ENCODE results near the gene CELSR3. TPM values are rescaled to one million over a fixed set of nuclear protein-coding genes. Genes with fewer than 3 reads are reported as not detected.
A peak's percentile ranks its signal among the peaks of the same experiment; 100 is the strongest.

Gene CELSR3
- total and polyA plus RNA-seq, 7 experiments from 2014 or later = 0.17 to 8.7 (median 3.4) TPM

GRCh38 chr3:48679411-48680391 lies 17.0 kb upstream of the CELSR3 start:
- Histone ChIP-seq H3K9me3 (ENCODE audit: control insufficient read depth in 2 of 3, low read length in 3 of 3) (no peaks in the 10 kb centered on the region), H3K4me1 (ENCODE audit: control insufficient read depth in 2 of 2, insufficient read depth in 2 of 2, low read length in 2 of 2) (peaks cover 3 to 15% of the 10 kb centered on the region in 2 donors), H3K36me3 (ENCODE audit: control insufficient read depth in 2 of 3, insufficient read depth in 3 of 3, low read length in 3 of 3) (peaks cover 7 to 53% (median 10%) of the 10 kb centered on the region in 3 experiments), H3K27ac (ENCODE audit: low read depth, low read length) (no peak overlapping the region), H3K27me3 (ENCODE audit: control insufficient read depth in 2 of 2, insufficient read depth in 2 of 2, low read length in 2 of 2) (no peaks in the 10 kb centered on the region), H3K4me3 (ENCODE audit: low read length) (no peak overlapping the region)
- no peaks in the 10 kb centered on the region for H3K9me3 Mint-ChIP-seq
- no peak overlapping the region for H3K27ac Mint-ChIP-seq
- no peaks in the 10 kb centered on the region for H3K27me3 Mint-ChIP-seq
- peaks cover 8 to 25% (median 17%) of the 10 kb centered on the region in 5 donors for H3K36me3 Mint-ChIP-seq
- CTCF ChIA-PET = no interaction called here
- intact Hi-C loops (cut with micrococcal nuclease) = loop anchor here (10.0 kb wide), 3 partner anchors 215 to 795 kb away; partner anchors contain the start of genes DAG1 (in 1 of the 2), QRICH1 (in 1 of the 2) and SLC25A20 (in 1 of the 2)
- H3K4me1 Mint-ChIP-seq = peaks cover 23 to 42% (median 33%) of the 10 kb centered on the region in 7 donors
- peak; percentile 46 for ATAC-seq
- H3K4me3 Mint-ChIP-seq = no peak overlapping the region
- DNase-seq = no peak
- POLR2A ChIA-PET = no interaction called here

GRCh38 chr3:48678566-48679380 lies 16.1 kb upstream of the CELSR3 start:
- H3K27me3 Mint-ChIP-seq = no peaks in the 10 kb centered on the region
- intact Hi-C loops (cut with micrococcal nuclease) = no loop called here
- H3K36me3 Mint-ChIP-seq = peaks cover 8 to 25% (median 17%) of the 10 kb centered on the region in 5 donors
- no peak overlapping the region for H3K4me3 Mint-ChIP-seq
- peaks cover 0 to 6% of the 10 kb centered on the region in 2 donors for H3K4me1 ChIP-seq (ENCODE audit: control insufficient read depth in 2 of 2, insufficient read depth in 2 of 2, low read length in 2 of 2)
- ChIA-PET POLR2A (no interaction called here), CTCF (no interaction called here)
- H3K4me1 Mint-ChIP-seq = peaks cover 14 to 33% (median 25%) of the 10 kb centered on the region in 7 donors
- H3K9me3 Mint-ChIP-seq = no peaks in the 10 kb centered on the region
- H3K36me3 ChIP-seq (ENCODE audit: control insufficient read depth in 2 of 3, insufficient read depth in 3 of 3, low read length in 3 of 3) = peaks cover 7 to 59% (median 10%) of the 10 kb centered on the region in 3 experiments
- H3K9me3 ChIP-seq (ENCODE audit: control insufficient read depth in 2 of 3, low read length in 3 of 3) = no peaks in the 10 kb centered on the region
- DNase-seq = no peak
- no peak for ATAC-seq
- H3K27ac ChIP-seq (ENCODE audit: low read depth, low read length) = no peak overlapping the region
- H3K27ac Mint-ChIP-seq = no peak overlapping the region
- H3K4me3 ChIP-seq (ENCODE audit: low read length) = no peak overlapping the region
- no peaks in the 10 kb centered on the region for H3K27me3 ChIP-seq (ENCODE audit: control insufficient read depth in 2 of 2, insufficient read depth in 2 of 2, low read length in 2 of 2)

DNA sequence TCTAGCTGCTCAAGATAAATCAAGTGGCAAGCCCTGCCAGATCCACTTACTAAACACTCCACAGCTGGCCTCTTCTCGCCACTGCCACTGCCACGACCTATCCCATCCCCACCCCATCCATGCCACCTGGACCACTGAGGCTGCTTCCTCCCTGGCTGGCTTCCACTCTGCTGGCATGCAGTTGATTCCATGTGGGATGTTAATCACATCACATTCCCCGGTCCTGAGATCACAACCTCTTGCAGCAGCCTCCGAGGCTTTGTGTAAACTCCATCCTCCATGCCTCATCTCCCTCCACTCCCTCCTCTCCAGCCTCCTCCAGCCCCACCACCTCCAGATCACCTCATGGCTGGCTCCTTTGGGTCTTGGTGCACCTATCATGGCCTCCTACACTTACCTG lies 15.4 kb upstream of the CELSR3 start:
- CTCF ChIA-PET = no interaction called here
- intact Hi-C loops (cut with micrococcal nuclease) = no loop called here
- H3K36me3 Mint-ChIP-seq = peaks cover 8 to 25% (median 17%) of the 10 kb centered on the region in 5 donors

DNA sequence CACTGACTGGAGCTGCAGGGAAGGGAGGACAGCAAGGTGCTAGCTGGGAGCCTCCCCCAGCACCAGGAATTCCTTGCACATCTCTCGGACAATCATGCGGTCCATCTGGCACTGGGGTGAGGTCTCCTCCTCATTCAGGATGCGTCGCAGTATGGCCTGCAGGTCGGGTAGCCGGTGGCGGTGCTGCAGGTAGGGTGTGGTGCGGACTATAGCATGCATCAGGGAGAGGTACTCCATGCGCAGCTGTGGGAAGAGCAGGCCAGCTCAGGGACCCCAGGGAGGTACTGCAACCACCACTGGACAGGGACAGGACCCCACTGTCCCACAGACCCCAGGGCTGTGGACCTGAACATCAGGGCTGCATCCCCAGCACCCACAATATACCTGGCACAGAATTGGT lies 11.8 kb upstream of the CELSR3 start:
- H3K27ac Mint-ChIP-seq = no peak overlapping the region
- H3K9me3 Mint-ChIP-seq = no peaks in the 10 kb centered on the region
- no peaks in the 10 kb centered on the region for H3K27me3 Mint-ChIP-seq
- Histone ChIP-seq H3K27me3 (ENCODE audit: control insufficient read depth in 2 of 2, insufficient read depth in 2 of 2, low read length in 2 of 2) (no peaks in the 10 kb centered on the region), H3K4me1 (ENCODE audit: control insufficient read depth in 2 of 2, insufficient read depth in 2 of 2, low read length in 2 of 2) (no peaks in the 10 kb centered on the region), H3K27ac (ENCODE audit: low read depth, low read length) (no peak overlapping the region), H3K4me3 (ENCODE audit: low read length) (no peak overlapping the region), H3K9me3 (ENCODE audit: control insufficient read depth in 2 of 3, low read length in 3 of 3) (no peaks in the 10 kb centered on the region), H3K36me3 (ENCODE audit: control insufficient read depth in 2 of 3, insufficient read depth in 3 of 3, low read length in 3 of 3) (peaks cover 0 to 28% (median 0%) of the 10 kb centered on the region in 3 experiments)
- ChIA-PET CTCF (interaction anchor here (0.6 kb wide), 2 partner anchors 29 to 238 kb away, joined by 3 read pairs; no protein-coding TSS in a partner anchor), POLR2A (interaction anchor here (0.6 kb wide), 1 partner anchor 12 kb away, joined by 3 read pairs; no protein-coding TSS in a partner anchor)
- peaks cover 0 to 12% (median 4%) of the 10 kb centered on the region in 7 donors for H3K4me1 Mint-ChIP-seq
- intact Hi-C loops (cut with micrococcal nuclease) = no loop called here
- DNase-seq = no peak
- no peak for ATAC-seq
- peaks cover 0 to 26% (median 10%) of the 10 kb centered on the region in 5 donors for H3K36me3 Mint-ChIP-seq
- no peak overlapping the region for H3K4me3 Mint-ChIP-seq

More for the DNA sequence above, 15.4 kb upstream of the CELSR3 start:
- Histone ChIP-seq H3K9me3 (ENCODE audit: control insufficient read depth in 2 of 3, low read length in 3 of 3) (no peaks in the 10 kb centered on the region), H3K27me3 (ENCODE audit: control insufficient read depth in 2 of 2, insufficient read depth in 2 of 2, low read length in 2 of 2) (no peaks in the 10 kb centered on the region), H3K27ac (ENCODE audit: low read depth, low read length) (no peak overlapping the region), H3K36me3 (ENCODE audit: control insufficient read depth in 2 of 3, insufficient read depth in 3 of 3, low read length in 3 of 3) (peaks cover 7 to 59% (median 10%) of the 10 kb centered on the region in 3 experiments), H3K4me3 (ENCODE audit: low read length) (no peak overlapping the region), H3K4me1 (ENCODE audit: control insufficient read depth in 2 of 2, insufficient read depth in 2 of 2, low read length in 2 of 2) (no peaks in the 10 kb centered on the region)
- H3K27ac Mint-ChIP-seq = peak overlapping the region in 1 of 9 donors; percentile 33
- no peak overlapping the region for H3K4me3 Mint-ChIP-seq
- no peak for DNase-seq
- peaks cover 7 to 28% (median 21%) of the 10 kb centered on the region in 7 donors for H3K4me1 Mint-ChIP-seq
- ATAC-seq = no peak
- H3K27me3 Mint-ChIP-seq = no peaks in the 10 kb centered on the region
- H3K9me3 Mint-ChIP-seq = no peaks in the 10 kb centered on the region
- POLR2A ChIA-PET = no interaction called here

GRCh38 chr3:48672522-48672921 lies 9.8 kb upstream of the CELSR3 start:
- H3K9me3 Mint-ChIP-seq = no peaks in the 10 kb centered on the region
- ATAC-seq = no peak
- peaks cover 0 to 8% (median 0%) of the 10 kb centered on the region in 3 experiments for H3K36me3 ChIP-seq (ENCODE audit: control insufficient read depth in 2 of 3, insufficient read depth in 3 of 3, low read length in 3 of 3)
- H3K4me1 Mint-ChIP-seq = peaks cover 0 to 3% (median 0%) of the 10 kb centered on the region in 7 donors
- intact Hi-C loops (cut with micrococcal nuclease) = no loop called here
- H3K27ac Mint-ChIP-seq = no peak overlapping the region
- H3K4me3 ChIP-seq (ENCODE audit: low read length) = no peak overlapping the region
- no peaks in the 10 kb centered on the region for H3K4me1 ChIP-seq (ENCODE audit: control insufficient read depth in 2 of 2, insufficient read depth in 2 of 2, low read length in 2 of 2)
- H3K27me3 Mint-ChIP-seq = no peaks in the 10 kb centered on the region
- H3K27me3 ChIP-seq (ENCODE audit: control insufficient read depth in 2 of 2, insufficient read depth in 2 of 2, low read length in 2 of 2) = no peaks in the 10 kb centered on the region
- no peak overlapping the region for H3K4me3 Mint-ChIP-seq
- CTCF ChIA-PET = no interaction called here
- no peak overlapping the region for H3K27ac ChIP-seq (ENCODE audit: low read depth, low read length)
- POLR2A ChIA-PET = no interaction called here
- DNase-seq = no peak
- H3K36me3 Mint-ChIP-seq = peaks cover 0 to 22% (median 4%) of the 10 kb centered on the region in 5 donors
- H3K9me3 ChIP-seq (ENCODE audit: control insufficient read depth in 2 of 3, low read length in 3 of 3) = no peaks in the 10 kb centered on the region

DNA sequence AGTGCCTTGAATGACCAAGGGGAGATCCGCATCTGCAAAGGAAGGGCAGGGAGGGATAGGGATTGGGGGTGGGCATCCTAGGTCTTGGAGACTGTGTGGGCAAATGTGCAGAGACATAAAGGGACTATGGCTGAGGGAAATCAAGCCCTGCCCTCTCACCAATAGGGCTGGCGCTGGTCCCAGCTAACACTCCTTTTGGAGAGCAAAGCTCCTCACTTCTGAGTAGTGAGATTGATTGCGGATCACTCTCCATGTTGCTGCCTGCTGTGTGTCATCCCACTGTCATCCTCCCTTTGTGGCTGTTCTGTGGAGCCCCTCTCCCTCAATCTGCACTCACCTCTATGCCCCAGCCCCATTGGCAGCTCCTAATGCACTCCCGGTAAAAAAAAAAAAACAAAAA lies 2.2 kb upstream of the CELSR3 start:
- CTCF ChIA-PET = no interaction called here
- Mint-ChIP-seq H3K4me3 (peak overlapping the region in 1 of 10 donors; percentile 80), H3K27ac (no peak overlapping the region)

More for the DNA sequence above, 2.2 kb upstream of the CELSR3 start:
- Histone ChIP-seq H3K27ac (ENCODE audit: low read depth, low read length) (no peak overlapping the region), H3K4me3 (ENCODE audit: low read length) (no peak overlapping the region), H3K9me3 (ENCODE audit: control insufficient read depth in 2 of 3, low read length in 3 of 3) (no peaks in the 10 kb centered on the region), H3K4me1 (ENCODE audit: control insufficient read depth in 2 of 2, insufficient read depth in 2 of 2, low read length in 2 of 2) (peaks cover 12 to 15% of the 10 kb centered on the region in 2 donors), H3K27me3 (ENCODE audit: control insufficient read depth in 2 of 2, insufficient read depth in 2 of 2, low read length in 2 of 2) (peaks cover 0 to 15% of the 10 kb centered on the region in 2 donors), H3K36me3 (ENCODE audit: control insufficient read depth in 2 of 3, insufficient read depth in 3 of 3, low read length in 3 of 3) (no peaks in the 10 kb centered on the region)
- peaks cover 0 to 7% (median 0%) of the 10 kb centered on the region in 5 donors for H3K36me3 Mint-ChIP-seq
- H3K4me1 Mint-ChIP-seq = peaks cover 0 to 27% (median 15%) of the 10 kb centered on the region in 7 donors
- ATAC-seq (no peak), DNase-seq (no peak)
- intact Hi-C loops (cut with micrococcal nuclease) = loop anchor here (1.0 to 10.0 kb wide), 6 partner anchors 9 to 420 kb away; partner anchors contain the start of genes IP6K2 (in 1 of the 2), NCKIPSD (in 1 of the 2), SLC26A6 (in 1 of the 2) and UQCRC1 (in 1 of the 2)
- POLR2A ChIA-PET = no interaction called here
- H3K9me3 Mint-ChIP-seq = peaks cover 0 to 5% (median 0%) of the 10 kb centered on the region in 11 donors
- H3K27me3 Mint-ChIP-seq = peaks cover 4 to 18% (median 8%) of the 10 kb centered on the region in 5 donors

Data from naive thymus-derived CD4-positive, alpha-beta T cell (primary cell).